ENCODE data around the gene TPPP.

Gene TPPP

GRCh38 chr5:657570-657969 is 35.6 kb downstream of the TPPP start:
- FAIRE-seq (no peak), DNase-seq (ENCODE audit: insufficient read length, low spot score) (no peak)
- TF ChIP-seq TAF1 (IDR thresholded peaks at IDR 0.05; ENCODE audit: low read depth, low read length) (no peak), PAX5 (IDR thresholded peaks at IDR 0.05; ENCODE audit: insufficient read depth, low read length, severe bottlenecking) (no peak), POLR2A (IDR thresholded peaks at IDR 0.05; ENCODE audit: low read depth, low read length) (no peak), POU2F2 (IDR thresholded peaks at IDR 0.05; ENCODE audit: low read depth, low read length) (no peak), SPI1 (IDR thresholded peaks at IDR 0.05; ENCODE audit: low read depth, low read length) (no peak), POLR2AphosphoS5 (IDR thresholded peaks at IDR 0.05; ENCODE audit: low read depth, low read length) (no peak)

GRCh38 chr5:655406-655805 is 37.7 kb downstream of the TPPP start:
- TF ChIP-seq POU2F2 (IDR thresholded peaks at IDR 0.05; ENCODE audit: low read depth, low read length), result no peak
- no peak for TF ChIP-seq SPI1 (IDR thresholded peaks at IDR 0.05; ENCODE audit: low read depth, low read length)
- no peak for TF ChIP-seq POLR2AphosphoS5 (IDR thresholded peaks at IDR 0.05; ENCODE audit: low read depth, low read length)
- TF ChIP-seq PAX5 (IDR thresholded peaks at IDR 0.05; ENCODE audit: insufficient read depth, low read length, severe bottlenecking), result no peak
- TF ChIP-seq TAF1 (IDR thresholded peaks at IDR 0.05; ENCODE audit: low read depth, low read length), result no peak
- TF ChIP-seq POLR2A (IDR thresholded peaks at IDR 0.05; ENCODE audit: low read depth, low read length), result no peak
- no peak for DNase-seq (ENCODE audit: insufficient read length, low spot score)
- FAIRE-seq, result no peak

GRCh38 chr5:654071-654778 is 38.9 kb downstream of the TPPP start:
- FAIRE-seq (no peak), DNase-seq (ENCODE audit: insufficient read length, low spot score) (no peak)
- TF ChIP-seq SPI1 (IDR thresholded peaks at IDR 0.05; ENCODE audit: low read depth, low read length), result no peak
- no peak for TF ChIP-seq POU2F2 (IDR thresholded peaks at IDR 0.05; ENCODE audit: low read depth, low read length)
- no peak for TF ChIP-seq PAX5 (IDR thresholded peaks at IDR 0.05; ENCODE audit: insufficient read depth, low read length, severe bottlenecking)
- no peak for TF ChIP-seq POLR2AphosphoS5 (IDR thresholded peaks at IDR 0.05; ENCODE audit: low read depth, low read length)
- no peak for TF ChIP-seq TAF1 (IDR thresholded peaks at IDR 0.05; ENCODE audit: low read depth, low read length)
- no peak for TF ChIP-seq POLR2A (IDR thresholded peaks at IDR 0.05; ENCODE audit: low read depth, low read length)

- no peak for DNase-seq (ENCODE audit: insufficient read length, low spot score)
- FAIRE-seq, result no peak
- TF ChIP-seq SPI1 (IDR thresholded peaks at IDR 0.05; ENCODE audit: low read depth, low read length), result no peak
- no peak for TF ChIP-seq PAX5 (IDR thresholded peaks at IDR 0.05; ENCODE audit: insufficient read depth, low read length, severe bottlenecking)
- TF ChIP-seq POU2F2 (IDR thresholded peaks at IDR 0.05; ENCODE audit: low read depth, low read length), result no peak
- TF ChIP-seq POLR2AphosphoS5 (IDR thresholded peaks at IDR 0.05; ENCODE audit: low read depth, low read length), result no peak
- no peak for TF ChIP-seq TAF1 (IDR thresholded peaks at IDR 0.05; ENCODE audit: low read depth, low read length)
- TF ChIP-seq POLR2A (IDR thresholded peaks at IDR 0.05; ENCODE audit: low read depth, low read length), result no peak
Measured at GRCh38 chr5:652773-653350, 40.3 kb downstream of the TPPP start.

GRCh38 chr5:652023-652515 is 41.1 kb downstream of the TPPP start:
- DNase-seq (ENCODE audit: insufficient read length, low spot score) (no peak), FAIRE-seq (no peak)
- TF ChIP-seq SPI1 (IDR thresholded peaks at IDR 0.05; ENCODE audit: low read depth, low read length) (no peak), POLR2A (IDR thresholded peaks at IDR 0.05; ENCODE audit: low read depth, low read length) (no peak), POU2F2 (IDR thresholded peaks at IDR 0.05; ENCODE audit: low read depth, low read length) (no peak), TAF1 (IDR thresholded peaks at IDR 0.05; ENCODE audit: low read depth, low read length) (no peak), POLR2AphosphoS5 (IDR thresholded peaks at IDR 0.05; ENCODE audit: low read depth, low read length) (no peak), PAX5 (IDR thresholded peaks at IDR 0.05; ENCODE audit: insufficient read depth, low read length, severe bottlenecking) (no peak)

- TF ChIP-seq SPI1 (IDR thresholded peaks at IDR 0.05; ENCODE audit: low read depth, low read length) (no peak), TAF1 (IDR thresholded peaks at IDR 0.05; ENCODE audit: low read depth, low read length) (no peak), POLR2A (IDR thresholded peaks at IDR 0.05; ENCODE audit: low read depth, low read length) (no peak), PAX5 (IDR thresholded peaks at IDR 0.05; ENCODE audit: insufficient read depth, low read length, severe bottlenecking) (no peak), POLR2AphosphoS5 (IDR thresholded peaks at IDR 0.05; ENCODE audit: low read depth, low read length) (no peak), POU2F2 (IDR thresholded peaks at IDR 0.05; ENCODE audit: low read depth, low read length) (no peak)
- DNase-seq (ENCODE audit: insufficient read length, low spot score) (no peak), FAIRE-seq (no peak)
Measured at GRCh38 chr5:651296-652022, 41.7 kb downstream of the TPPP start.

- TF ChIP-seq PAX5 (IDR thresholded peaks at IDR 0.05; ENCODE audit: insufficient read depth, low read length, severe bottlenecking) (no peak), POLR2A (IDR thresholded peaks at IDR 0.05; ENCODE audit: low read depth, low read length) (no peak), POU2F2 (IDR thresholded peaks at IDR 0.05; ENCODE audit: low read depth, low read length) (no peak), POLR2AphosphoS5 (IDR thresholded peaks at IDR 0.05; ENCODE audit: low read depth, low read length) (no peak), TAF1 (IDR thresholded peaks at IDR 0.05; ENCODE audit: low read depth, low read length) (no peak), SPI1 (IDR thresholded peaks at IDR 0.05; ENCODE audit: low read depth, low read length) (no peak)
- FAIRE-seq (no peak), DNase-seq (ENCODE audit: insufficient read length, low spot score) (no peak)
Measured at GRCh38 chr5:647727-648126, 45.4 kb downstream of the TPPP start.

- DNase-seq (ENCODE audit: insufficient read length, low spot score) (no peak), FAIRE-seq (no peak)
- TF ChIP-seq PAX5 (IDR thresholded peaks at IDR 0.05; ENCODE audit: insufficient read depth, low read length, severe bottlenecking) (no peak), TAF1 (IDR thresholded peaks at IDR 0.05; ENCODE audit: low read depth, low read length) (no peak), POU2F2 (IDR thresholded peaks at IDR 0.05; ENCODE audit: low read depth, low read length) (no peak), POLR2AphosphoS5 (IDR thresholded peaks at IDR 0.05; ENCODE audit: low read depth, low read length) (no peak), POLR2A (IDR thresholded peaks at IDR 0.05; ENCODE audit: low read depth, low read length) (no peak), SPI1 (IDR thresholded peaks at IDR 0.05; ENCODE audit: low read depth, low read length) (no peak)
Measured at GRCh38 chr5:647311-647710, 45.8 kb downstream of the TPPP start.
